Measurements from ENCODE around the gene TKFC.

Gene TKFC

DNA sequence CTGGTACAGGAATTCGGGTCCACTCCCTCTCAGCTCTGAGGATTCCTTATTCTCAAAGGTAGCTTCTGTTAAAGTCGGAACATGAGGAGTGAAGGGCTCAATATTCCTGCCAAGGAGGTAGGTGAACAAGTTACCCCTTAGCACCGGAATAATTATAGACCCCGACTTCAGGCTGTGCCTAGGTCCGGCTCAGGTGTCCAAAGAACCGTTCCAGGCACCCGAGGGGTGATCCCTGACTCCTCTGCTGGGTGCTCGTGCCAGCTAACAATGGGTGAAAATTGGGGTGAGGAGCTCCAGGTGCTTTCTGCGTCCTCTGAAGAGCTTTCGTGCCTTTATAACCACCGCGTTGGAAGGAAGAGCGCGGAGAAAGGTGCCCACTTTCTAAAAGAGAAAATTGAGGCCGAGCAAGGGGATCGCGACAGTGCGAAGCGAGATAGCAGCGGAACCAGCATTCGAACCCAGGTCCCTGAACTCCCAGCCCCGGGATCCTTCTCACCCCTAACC is 28.3 kb downstream of the TKFC start:
- peak overlapping the region; percentile 78 for H3K4me3 ChIP-seq (ENCODE audit: low read depth, low read length)
- TF ChIP-seq, protein P1, sequence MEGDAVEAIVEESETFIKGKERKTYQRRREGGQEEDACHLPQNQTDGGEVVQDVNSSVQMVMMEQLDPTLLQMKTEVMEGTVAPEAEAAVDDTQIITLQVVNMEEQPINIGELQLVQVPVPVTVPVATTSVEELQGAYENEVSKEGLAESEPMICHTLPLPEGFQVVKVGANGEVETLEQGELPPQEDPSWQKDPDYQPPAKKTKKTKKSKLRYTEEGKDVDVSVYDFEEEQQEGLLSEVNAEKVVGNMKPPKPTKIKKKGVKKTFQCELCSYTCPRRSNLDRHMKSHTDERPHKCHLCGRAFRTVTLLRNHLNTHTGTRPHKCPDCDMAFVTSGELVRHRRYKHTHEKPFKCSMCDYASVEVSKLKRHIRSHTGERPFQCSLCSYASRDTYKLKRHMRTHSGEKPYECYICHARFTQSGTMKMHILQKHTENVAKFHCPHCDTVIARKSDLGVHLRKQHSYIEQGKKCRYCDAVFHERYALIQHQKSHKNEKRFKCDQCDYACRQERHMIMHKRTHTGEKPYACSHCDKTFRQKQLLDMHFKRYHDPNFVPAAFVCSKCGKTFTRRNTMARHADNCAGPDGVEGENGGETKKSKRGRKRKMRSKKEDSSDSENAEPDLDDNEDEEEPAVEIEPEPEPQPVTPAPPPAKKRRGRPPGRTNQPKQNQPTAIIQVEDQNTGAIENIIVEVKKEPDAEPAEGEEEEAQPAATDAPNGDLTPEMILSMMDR (IDR thresholded peaks at IDR 0.05; ENCODE audit: low read depth, low read length): no peak

DNA sequence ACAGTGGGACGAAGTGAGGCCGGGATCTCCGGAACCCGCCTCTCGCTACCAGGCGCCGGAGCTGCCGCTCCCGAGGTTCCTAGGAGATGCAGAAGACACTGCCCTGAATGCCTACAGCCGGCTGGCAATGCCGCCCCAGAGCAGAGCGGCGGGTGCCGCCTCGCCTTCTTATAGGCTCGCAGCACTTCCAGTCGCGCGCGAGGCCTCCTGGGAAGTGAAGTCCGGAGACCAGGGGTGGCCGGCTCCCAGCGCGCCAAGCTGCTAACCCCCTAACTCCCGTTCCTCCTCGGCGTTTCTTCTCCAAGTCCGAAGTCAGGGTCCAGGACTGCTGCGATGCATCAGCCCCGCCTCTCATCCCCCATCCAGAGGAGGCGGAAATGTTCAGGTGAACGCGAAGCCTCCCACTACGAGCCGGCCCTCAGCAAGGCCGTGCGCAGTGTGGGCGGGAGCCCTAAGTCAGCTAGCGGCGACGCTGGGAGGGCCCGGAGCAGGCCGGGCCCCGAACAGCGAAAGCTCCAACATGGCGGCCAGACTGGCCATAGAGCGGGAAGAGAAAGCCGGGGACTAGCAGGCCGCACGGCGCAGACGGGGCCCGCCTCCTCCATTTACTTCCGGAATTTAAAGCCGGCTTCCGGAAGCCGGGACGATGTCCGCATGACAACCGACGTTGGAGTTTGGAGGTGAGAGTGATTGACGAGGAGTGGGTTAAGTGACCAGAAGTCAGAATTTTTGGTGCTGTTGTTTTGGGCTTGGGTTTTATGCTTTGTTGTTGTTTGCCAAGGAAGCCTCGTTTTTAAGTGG is 28.9 kb downstream of the TKFC start, which contains the start of the genes CYB561A3 and TMEM138:
Gene CYB561A3, minus strand, starts transcription at position 142 of the 801 bp plus-strand sequence. CDS start 5,169 bp downstream, outside the sequence.
Gene TMEM138, plus strand, starts transcription at position 634 of the 801 bp plus-strand sequence. CDS start 2,017 bp downstream, outside the sequence.
- TF ChIP-seq, protein P1 (IDR thresholded peaks at IDR 0.05; ENCODE audit: low read depth, low read length): no peak
- H3K4me3 ChIP-seq (ENCODE audit: low read depth, low read length): peak within 1 kb of the TSS; percentile 78

DNA sequence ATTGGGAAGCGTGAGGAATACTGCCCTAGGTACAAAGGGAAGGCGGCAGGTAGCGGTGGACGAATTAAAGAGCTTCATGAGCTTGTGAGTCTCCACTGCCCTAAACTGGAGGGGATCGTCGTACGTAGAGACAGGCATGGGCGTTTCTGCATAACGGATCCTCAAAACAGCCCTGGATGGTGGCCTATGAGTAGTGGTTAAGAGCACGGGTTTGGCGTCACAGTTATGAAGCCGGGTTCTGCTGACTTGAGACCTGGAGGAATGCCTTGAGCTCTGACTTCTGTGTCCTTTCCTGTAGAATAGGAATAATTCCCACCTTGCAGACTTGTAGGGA is 29.5 kb downstream of the TKFC start:
- TF ChIP-seq, protein P1 (IDR thresholded peaks at IDR 0.05; ENCODE audit: low read depth, low read length): no peak
- peak overlapping the region; percentile 78 for H3K4me3 ChIP-seq (ENCODE audit: low read depth, low read length)

DNA sequence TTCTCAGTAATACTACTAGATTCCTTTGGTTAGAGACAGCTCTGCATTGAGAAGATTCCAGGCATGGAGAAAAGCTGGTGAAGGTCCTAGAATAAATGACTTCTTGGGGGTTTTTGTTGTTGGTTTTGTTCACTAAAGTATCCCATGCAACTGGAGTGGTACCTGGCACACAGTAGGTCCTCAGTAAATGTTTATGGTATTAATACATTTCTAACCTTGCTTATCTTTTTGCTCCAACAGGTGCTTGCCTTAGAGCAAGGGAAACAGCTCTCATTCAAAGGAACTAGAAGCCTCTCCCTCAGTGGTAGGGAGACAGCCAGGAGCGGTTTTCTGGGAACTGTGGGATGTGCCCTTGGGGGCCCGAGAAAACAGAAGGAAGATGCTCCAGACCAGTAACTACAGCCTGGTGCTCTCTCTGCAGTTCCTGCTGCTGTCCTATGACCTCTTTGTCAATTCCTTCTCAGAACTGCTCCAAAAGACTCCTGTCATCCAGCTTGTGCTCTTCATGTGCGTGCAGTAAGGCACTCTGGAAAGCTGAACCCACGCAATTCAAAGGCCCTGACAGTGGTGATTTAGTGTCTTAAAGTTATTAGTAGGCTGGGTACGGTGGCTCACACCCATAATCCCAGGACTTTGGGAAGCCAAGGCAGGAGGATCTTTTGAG is 31.1 kb downstream of the TKFC start:
- no peak overlapping the region for H3K4me3 ChIP-seq (ENCODE audit: low read depth, low read length)
- TF ChIP-seq, protein P1 (IDR thresholded peaks at IDR 0.05; ENCODE audit: low read depth, low read length): no peak

DNA sequence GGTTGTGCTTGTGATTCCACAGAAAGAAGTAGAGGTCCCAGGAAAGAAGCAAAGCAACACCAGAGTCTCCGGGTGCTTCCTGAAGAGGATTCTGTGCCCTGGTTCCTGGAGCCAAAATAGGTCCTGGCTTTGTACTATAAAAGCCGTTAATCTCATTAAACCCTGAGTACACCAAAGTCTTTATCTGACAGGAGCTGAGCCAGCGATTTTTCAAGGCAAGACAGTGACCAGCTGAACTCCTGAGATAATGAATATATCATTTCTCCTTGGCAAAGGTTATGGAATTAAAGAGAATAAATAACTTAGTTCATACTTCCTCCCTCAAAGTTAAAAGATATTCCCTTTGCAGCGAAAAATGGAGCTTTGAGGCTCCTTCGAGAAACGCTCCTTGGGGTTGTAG is 34.4 kb downstream of the TKFC start:
- TF ChIP-seq, protein P1 (IDR thresholded peaks at IDR 0.05; ENCODE audit: low read depth, low read length): no peak
- no peak overlapping the region for H3K4me3 ChIP-seq (ENCODE audit: low read depth, low read length)

DNA sequence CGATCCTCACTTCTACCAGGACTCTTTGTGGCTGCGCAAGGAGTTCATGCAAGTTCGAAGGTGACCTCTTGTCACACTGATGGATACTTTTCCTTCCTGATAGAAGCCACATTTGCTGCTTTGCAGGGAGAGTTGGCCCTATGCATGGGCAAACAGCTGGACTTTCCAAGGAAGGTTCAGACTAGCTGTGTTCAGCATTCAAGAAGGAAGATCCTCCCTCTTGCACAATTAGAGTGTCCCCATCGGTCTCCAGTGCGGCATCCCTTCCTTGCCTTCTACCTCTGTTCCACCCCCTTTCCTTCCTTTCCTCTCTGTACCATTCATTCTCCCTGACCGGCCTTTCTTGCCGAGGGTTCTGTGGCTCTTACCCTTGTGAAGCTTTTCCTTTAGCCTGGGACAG is 35.6 kb downstream of the TKFC start:
- TF ChIP-seq, protein P1 (IDR thresholded peaks at IDR 0.05; ENCODE audit: low read depth, low read length): no peak
- H3K4me3 ChIP-seq (ENCODE audit: low read depth, low read length): no peak overlapping the region
